Measurements from ENCODE around the gene EYS. TPM values are rescaled to one million over a fixed set of nuclear protein-coding genes. Genes with fewer than 3 reads are reported as not detected.
"Not testable (repeated sequence)": the region's sequence is repeated elsewhere in the genome, so short reads cannot be mapped to it uniquely, and the experiment has no call there.

EYS gene
- total and polyA plus RNA-seq, 2 donors from 2014 or later: not detected

DNA sequence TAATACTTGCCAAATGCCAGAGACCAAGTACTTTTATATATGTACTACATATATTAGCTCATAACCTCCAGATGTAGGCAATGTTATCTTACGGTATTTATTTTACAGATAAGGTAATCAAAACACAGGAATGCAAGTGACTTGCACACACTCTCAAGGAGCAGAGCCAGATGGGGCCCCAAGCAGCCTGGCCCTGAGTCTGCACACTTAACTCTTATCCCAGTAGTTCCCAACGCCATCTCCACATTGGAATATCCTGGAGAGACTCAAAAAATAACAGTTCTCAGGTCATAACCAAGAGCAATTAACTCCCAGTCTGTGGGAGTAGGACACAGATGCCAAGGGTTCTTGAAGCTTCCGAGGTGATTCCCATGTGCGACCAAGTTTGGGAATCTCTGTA is 1672.7 kb downstream of the EYS start:
- FAIRE-seq: no peak
- Histone ChIP-seq H3K4me1 (ENCODE audit: control insufficient read depth in 2 of 3, insufficient read depth in 2 of 3, low read depth in 1 of 3, low read length in 3 of 3) (no peaks in the 10 kb centered on the region), H3K27ac (ENCODE audit: low read depth in 2 of 2, low read length in 2 of 2) (no peak overlapping the region), H3K27me3 (ENCODE audit: control insufficient read depth, insufficient read depth, low read length) (no peaks in the 10 kb centered on the region), H3K36me3 (ENCODE audit: control insufficient read depth in 2 of 3, insufficient read depth in 3 of 3, low read length in 3 of 3) (no peaks in the 10 kb centered on the region), H3K4me3 (ENCODE audit: low read length in 3 of 3) (no peak overlapping the region), H3K9ac (ENCODE audit: low read length in 3 of 3) (no peak overlapping the region), H3K9me3 (ENCODE audit: control insufficient read depth in 2 of 3, insufficient read depth in 1 of 3, low read length in 3 of 3) (no peaks in the 10 kb centered on the region)
- DNase-seq: no peak
- TF ChIP-seq, protein P1, sequence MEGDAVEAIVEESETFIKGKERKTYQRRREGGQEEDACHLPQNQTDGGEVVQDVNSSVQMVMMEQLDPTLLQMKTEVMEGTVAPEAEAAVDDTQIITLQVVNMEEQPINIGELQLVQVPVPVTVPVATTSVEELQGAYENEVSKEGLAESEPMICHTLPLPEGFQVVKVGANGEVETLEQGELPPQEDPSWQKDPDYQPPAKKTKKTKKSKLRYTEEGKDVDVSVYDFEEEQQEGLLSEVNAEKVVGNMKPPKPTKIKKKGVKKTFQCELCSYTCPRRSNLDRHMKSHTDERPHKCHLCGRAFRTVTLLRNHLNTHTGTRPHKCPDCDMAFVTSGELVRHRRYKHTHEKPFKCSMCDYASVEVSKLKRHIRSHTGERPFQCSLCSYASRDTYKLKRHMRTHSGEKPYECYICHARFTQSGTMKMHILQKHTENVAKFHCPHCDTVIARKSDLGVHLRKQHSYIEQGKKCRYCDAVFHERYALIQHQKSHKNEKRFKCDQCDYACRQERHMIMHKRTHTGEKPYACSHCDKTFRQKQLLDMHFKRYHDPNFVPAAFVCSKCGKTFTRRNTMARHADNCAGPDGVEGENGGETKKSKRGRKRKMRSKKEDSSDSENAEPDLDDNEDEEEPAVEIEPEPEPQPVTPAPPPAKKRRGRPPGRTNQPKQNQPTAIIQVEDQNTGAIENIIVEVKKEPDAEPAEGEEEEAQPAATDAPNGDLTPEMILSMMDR (IDR thresholded peaks at IDR 0.05; ENCODE audit: borderline replicate concordance, extremely low read depth, insufficient read depth): no peak
- intact Hi-C loops (cut with DNase I): no loop called here

DNA sequence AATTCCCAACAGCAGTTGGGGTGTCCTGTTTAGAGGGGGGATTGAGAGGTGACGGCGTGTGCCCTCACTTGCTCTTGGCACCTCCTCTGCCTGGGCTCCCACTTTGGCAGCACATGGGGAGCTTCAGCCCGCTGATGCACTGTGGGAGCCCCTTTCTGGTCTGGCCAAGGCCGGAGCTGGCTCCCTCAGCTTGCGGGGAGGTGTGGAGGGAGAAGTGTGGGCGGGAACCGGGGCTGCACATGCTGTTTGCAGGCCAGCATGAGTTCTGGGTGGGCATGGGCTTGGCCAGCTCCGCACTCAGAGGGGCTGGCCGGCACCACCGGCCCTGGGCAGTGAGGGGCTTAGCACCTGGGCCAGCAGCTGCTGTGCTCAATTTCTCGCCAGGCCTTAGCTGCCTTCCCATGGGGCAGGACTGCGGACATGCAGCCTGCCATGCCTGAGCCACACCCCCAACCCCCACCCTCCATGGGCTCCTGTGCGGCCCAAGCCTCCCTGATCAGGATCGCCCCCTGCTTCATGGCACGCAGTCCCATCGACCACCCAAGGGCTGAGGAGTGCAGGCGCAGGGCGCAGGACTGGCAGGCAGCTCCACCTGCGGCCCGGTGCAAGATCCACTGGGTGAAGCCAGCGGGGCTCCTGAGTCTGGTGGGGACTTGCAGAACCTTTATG is 1675.9 kb downstream of the EYS start:
- peak in 1 of 5 donors; percentile 69 for DNase-seq
- intact Hi-C loops (cut with DNase I); H3K27me3 ChIP-seq (ENCODE audit: control insufficient read depth, insufficient read depth, low read length): not testable (repeated sequence)

DNA sequence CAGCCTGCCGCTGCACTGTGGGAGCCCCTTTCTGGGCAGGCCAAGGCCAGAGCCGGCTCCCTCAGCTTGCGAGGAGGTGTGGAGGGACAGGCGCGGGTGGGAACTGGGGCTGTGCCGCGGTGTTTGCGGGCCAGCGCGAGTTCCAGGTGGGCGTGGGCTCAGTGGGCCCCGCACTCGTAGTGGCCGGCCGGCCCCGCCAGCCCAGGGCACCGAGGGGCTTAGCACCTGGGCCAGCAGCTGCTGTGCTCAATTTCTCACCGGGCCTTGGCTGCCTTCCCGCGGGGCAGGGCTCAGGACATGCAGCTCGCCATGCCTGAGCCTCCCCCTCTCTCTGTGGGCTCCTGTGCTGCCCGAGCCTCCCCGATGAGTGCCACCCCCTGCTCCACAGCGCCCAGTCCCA is 1683.3 kb downstream of the EYS start:
- TF ChIP-seq, protein P1 (IDR thresholded peaks at IDR 0.05; ENCODE audit: borderline replicate concordance, extremely low read depth, insufficient read depth): no peak
- intact Hi-C loops (cut with DNase I): no loop called here
- Histone ChIP-seq H3K4me1 (ENCODE audit: control insufficient read depth in 2 of 3, insufficient read depth in 2 of 3, low read depth in 1 of 3, low read length in 3 of 3) (no peaks in the 10 kb centered on the region), H3K9me3 (ENCODE audit: control insufficient read depth in 2 of 3, insufficient read depth in 1 of 3, low read length in 3 of 3) (no peaks in the 10 kb centered on the region), H3K4me3 (ENCODE audit: low read length in 3 of 3) (no peak overlapping the region), H3K9ac (ENCODE audit: low read length in 3 of 3) (no peak overlapping the region), H3K27ac (ENCODE audit: low read depth in 2 of 2, low read length in 2 of 2) (no peak overlapping the region), H3K27me3 (ENCODE audit: control insufficient read depth, insufficient read depth, low read length) (no peaks in the 10 kb centered on the region), H3K36me3 (ENCODE audit: control insufficient read depth in 2 of 3, insufficient read depth in 3 of 3, low read length in 3 of 3) (no peaks in the 10 kb centered on the region)
- FAIRE-seq: no peak
- no peak for DNase-seq

More for the DNA sequence above, 1675.9 kb downstream of the EYS start:
- not testable (repeated sequence) for H3K4me3 ChIP-seq (ENCODE audit: low read length in 3 of 3); FAIRE-seq; H3K4me1 ChIP-seq (ENCODE audit: control insufficient read depth in 2 of 3, insufficient read depth in 2 of 3, low read depth in 1 of 3, low read length in 3 of 3); H3K9me3 ChIP-seq (ENCODE audit: control insufficient read depth in 2 of 3, insufficient read depth in 1 of 3, low read length in 3 of 3); H3K9ac ChIP-seq (ENCODE audit: low read length in 3 of 3); H3K36me3 ChIP-seq (ENCODE audit: control insufficient read depth in 2 of 3, insufficient read depth in 3 of 3, low read length in 3 of 3); H3K27ac ChIP-seq (ENCODE audit: low read depth in 2 of 2, low read length in 2 of 2)

DNA sequence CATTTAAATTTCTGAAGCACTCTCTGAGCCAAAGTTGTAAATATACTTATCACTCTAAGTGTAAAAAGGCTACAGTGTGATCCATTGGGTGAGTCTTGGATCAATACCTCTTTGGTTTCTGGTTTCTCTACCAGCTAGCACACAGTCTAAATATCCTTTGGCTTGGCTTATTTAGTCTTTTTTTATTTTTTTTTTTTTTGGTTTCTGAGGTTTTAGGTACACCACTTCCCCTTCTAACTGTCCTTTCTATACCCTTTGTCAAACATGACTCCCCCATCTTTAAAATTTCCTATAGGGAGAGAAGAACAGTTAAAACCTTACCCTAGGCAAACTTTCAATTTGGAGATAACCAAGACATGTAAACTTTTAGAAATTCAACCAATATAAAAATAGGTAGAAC is 1692.4 kb downstream of the EYS start:
- TF ChIP-seq, protein P1 (IDR thresholded peaks at IDR 0.05; ENCODE audit: borderline replicate concordance, extremely low read depth, insufficient read depth): no peak
- Histone ChIP-seq H3K27me3 (ENCODE audit: control insufficient read depth, insufficient read depth, low read length) (no peaks in the 10 kb centered on the region), H3K4me1 (ENCODE audit: control insufficient read depth in 2 of 3, insufficient read depth in 2 of 3, low read depth in 1 of 3, low read length in 3 of 3) (peaks cover 0 to 3% (median 0%) of the 10 kb centered on the region in 3 donors), H3K27ac (ENCODE audit: low read depth in 2 of 2, low read length in 2 of 2) (no peak overlapping the region), H3K9me3 (ENCODE audit: control insufficient read depth in 2 of 3, insufficient read depth in 1 of 3, low read length in 3 of 3) (no peaks in the 10 kb centered on the region), H3K4me3 (ENCODE audit: low read length in 3 of 3) (no peak overlapping the region), H3K36me3 (ENCODE audit: control insufficient read depth in 2 of 3, insufficient read depth in 3 of 3, low read length in 3 of 3) (no peaks in the 10 kb centered on the region), H3K9ac (ENCODE audit: low read length in 3 of 3) (no peak overlapping the region)
- intact Hi-C loops (cut with DNase I): no loop called here
- no peak for DNase-seq
- no peak for FAIRE-seq

All from kidney (tissue), 14 donors.